GM21619 (cell line): ENCODE results near the gene SURF2.

Experiments used
- ATAC-seq: cut with Tn5 transposase; IDR thresholded peaks from one replicate; pipeline ENCODE4 v1.9.1; 2021; ENCODE audit not compliant: unreplicated experiment

SURF2 gene

DNA sequence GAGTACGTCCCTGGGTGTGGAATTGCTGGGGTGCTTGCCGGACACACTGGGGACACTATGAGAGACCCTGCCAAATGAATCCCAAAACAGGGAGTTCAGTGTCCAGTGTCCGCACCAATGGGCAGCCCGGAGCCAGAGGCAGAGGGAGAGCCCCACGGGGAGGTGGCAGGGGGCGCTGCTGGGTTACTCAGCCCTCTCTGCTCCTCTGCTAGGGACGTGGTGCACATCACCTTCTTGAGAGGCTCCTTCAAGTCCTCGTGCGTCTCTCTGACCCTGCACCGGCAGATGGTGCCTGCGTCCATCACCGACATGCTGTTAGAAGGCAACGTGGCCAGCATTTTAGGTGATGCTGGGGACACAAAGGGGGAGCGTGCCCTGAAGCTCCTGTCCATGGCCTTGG, 40.6 kb downstream of the SURF2 start:
- no peak for ATAC-seq

- ATAC-seq, result no peak
These were observed 41.0 kb downstream of the SURF2 start for GRCh38 chr9:133397370-133397769.

DNA sequence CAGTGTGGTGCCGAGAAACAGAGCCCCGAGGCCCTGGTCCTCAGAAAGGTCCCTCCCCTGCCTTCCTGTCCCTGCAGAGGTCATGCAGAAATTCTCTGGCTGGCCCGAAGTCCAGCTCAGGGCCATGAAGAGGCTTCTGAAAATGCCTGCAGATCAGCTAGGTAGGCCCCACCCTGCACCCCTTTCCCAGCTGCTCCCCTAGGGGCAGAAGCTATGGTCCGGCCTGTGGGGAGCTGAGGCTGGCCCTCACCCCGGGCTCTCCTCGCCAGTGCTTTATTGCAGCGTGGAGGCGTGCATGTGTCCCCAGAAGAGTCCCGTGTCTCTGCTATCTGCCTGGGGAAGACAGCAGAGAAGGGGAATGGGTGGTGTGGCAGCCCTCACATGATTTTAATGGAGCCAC, 41.5 kb downstream of the SURF2 start:
- ATAC-seq, result no peak

DNA sequence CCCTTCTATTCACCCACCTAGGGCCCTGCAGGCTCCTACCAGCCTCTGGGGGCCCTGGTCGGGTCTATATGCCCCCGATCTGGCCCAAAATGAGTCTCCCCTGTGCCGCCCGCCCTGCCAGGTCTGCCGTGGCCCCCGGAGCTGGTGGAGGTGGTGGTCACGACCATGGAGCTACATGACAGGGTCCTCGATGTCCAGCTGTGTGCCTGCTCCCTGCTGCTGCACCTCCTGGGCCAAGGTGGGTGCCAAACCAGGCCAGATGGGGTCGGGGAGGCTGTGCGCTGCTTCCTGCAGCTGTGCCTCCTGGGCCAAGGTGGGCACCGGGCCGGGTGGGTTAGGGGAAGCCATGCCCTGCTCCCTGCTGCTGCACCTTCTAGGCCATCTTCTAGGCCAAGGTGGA, 43.9 kb downstream of the SURF2 start:
- ATAC-seq, result no peak

GRCh38 chr9:133401588-133401987, 45.2 kb downstream of the SURF2 start:
- no peak for ATAC-seq

DNA sequence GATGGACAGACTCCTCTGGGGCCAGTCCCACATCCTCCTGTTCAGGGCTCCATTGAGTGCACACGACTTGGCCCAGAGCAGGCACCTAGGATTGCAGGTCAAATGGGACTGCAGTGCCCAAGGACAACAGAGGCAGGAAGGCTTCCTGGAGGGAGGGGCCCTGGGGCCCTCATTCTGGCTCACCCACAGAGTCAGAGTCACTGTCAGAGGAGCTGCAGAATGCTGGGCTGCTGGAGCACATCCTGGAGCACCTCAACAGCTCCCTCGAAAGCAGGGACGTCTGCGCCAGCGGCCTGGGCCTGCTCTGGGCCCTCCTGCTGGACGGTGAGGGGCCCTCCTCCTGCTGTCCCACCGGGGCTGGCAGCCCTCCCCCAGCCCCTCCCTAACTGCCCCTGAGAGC, 46.3 kb downstream of the SURF2 start:
- no peak for ATAC-seq

DNA sequence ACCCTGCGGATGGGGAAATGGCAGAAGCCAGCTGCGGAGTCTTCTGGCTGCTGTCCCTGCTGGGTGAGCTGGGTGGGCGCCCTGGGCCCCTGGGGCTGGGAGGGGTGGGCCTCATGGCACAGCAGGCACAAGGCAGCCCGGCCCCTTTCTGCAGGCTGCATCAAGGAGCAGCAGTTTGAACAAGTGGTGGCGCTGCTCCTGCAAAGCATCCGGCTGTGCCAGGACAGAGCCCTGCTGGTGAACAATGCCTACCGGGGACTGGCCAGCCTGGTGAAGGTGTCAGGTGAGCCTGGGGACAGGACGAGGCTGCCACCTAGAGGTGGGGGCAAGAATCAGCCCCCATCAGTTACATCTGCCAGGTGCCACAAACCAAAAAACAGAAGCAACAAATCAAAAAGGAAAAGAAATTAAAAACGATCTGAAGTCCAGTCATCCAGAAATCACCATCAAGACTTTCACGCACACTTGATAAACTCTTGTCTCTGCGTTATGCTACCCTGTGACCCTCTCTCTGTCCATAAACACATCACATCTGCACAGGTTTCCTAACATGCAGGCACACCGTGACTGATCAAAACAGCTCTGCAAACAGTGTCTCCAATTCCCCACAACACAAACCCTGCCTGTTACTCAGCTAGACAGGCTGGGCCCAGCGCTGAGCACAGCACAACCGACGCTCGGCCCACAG, 47.6 kb downstream of the SURF2 start:
- ATAC-seq, result no peak

DNA sequence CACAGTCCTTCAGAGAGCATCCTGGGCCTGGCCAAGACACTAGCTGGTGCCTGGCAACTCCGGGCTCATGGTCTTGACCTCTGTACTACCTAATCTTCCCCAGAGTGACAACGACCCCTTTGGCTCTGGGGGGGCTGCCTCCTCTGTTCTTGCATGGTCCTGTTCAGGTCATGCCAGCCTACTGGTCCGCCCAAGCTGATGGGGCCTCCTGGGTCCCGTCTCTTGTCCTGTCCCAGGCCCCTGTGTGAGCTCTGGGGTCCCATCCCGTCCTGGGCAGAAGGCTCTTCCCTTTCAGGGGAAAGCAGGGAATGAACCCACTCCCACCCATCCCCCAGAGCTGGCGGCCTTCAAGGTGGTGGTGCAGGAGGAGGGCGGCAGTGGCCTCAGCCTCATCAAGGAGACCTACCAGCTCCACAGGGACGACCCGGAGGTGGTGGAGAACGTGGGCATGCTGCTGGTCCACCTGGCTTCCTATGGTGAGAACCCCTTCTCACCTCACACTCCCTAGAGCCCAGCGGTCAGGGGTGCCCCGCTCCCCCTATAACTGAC, 48.2 kb downstream of the SURF2 start:
- no peak for ATAC-seq

GRCh38 chr9:133405508-133406438, 49.4 kb downstream of the SURF2 start:
- no peak for ATAC-seq

DNA sequence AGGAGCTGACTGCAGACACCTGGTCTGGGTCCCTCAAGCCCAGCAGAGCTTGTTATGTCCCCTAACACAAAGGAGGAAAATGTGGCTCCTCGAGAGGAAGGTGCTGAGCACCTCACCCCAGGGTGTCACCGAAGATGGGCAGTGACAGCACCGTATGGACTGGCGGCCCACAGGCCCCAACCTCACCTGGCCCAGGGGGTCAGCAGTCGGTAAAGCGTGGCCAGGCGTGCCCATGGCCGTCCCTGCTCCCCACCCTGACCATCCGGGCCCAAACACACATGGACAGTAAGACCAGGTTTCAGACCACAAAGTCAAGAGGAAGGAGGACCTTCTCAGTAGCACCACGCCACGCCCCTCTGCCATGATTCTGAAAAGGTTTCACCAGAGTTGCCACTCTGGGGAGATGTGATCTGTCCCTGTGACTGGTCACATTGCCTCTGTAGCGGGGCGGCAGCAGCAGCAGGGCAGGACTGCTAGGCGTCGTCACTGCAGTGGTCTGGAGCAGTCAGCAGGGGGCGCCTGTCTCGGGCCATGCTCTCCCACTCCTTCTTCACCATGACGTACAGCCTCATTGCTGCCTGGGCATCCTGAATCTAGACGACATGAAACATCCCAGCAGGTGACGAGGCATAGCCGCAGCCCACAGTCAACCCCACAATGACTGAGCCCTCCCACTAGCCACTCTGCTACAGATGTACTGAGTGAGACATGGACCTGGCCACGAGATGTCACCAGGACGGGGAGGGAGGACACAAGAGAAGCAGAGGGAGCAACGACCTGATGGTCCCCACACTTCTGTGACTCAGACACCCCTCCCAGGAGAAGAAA, 50.3 kb downstream of the SURF2 start:
- ATAC-seq, result peak; percentile 65

- ATAC-seq, result no peak
These were observed 51.7 kb downstream of the SURF2 start for GRCh38 chr9:133408042-133408441.
